ENCODE data around the gene ACOT7. TPM values are rescaled to one million over a fixed set of nuclear protein-coding genes. Genes with fewer than 3 reads are reported as not detected.

ACOT7 gene
- total and polyA plus RNA-seq, 2 of the 13 experiments (the other 11 are each of a cell fraction or from before 2014, with no cell fraction given) = 33.0 to 55.8 TPM

GRCh38 chr1:6360117-6360496, 33.5 kb downstream of the ACOT7 start (continued):
- TF ChIP-seq ZHX1 (CRISPR knock-in tag; IDR thresholded peaks at IDR 0.05; ENCODE audit: low read depth) (no peak), SMARCC2 (IDR thresholded peaks at IDR 0.05) (no peak), NCOA2 (CRISPR knock-in tag; IDR thresholded peaks at IDR 0.05) (no peak), DRAP1 (CRISPR knock-in tag; IDR thresholded peaks at IDR 0.05) (no peak), HOMEZ (CRISPR knock-in tag; IDR thresholded peaks at IDR 0.05; ENCODE audit: low read depth) (no peak), RARG (CRISPR knock-in tag; IDR thresholded peaks at IDR 0.05; ENCODE audit: low read depth) (no peak), MNT (IDR thresholded peaks at IDR 0.05) (no peak), ZNF776 (CRISPR knock-in tag; IDR thresholded peaks at IDR 0.05) (no peak), SRSF4 (IDR thresholded peaks at IDR 0.05; ENCODE audit: low read depth, low read length, poor library complexity, severe bottlenecking) (no peak), PCBP2 (optimal IDR thresholded peaks at IDR 0.05; ENCODE audit: low read depth, low read length, poor library complexity, severe bottlenecking) (no peak), ZSCAN25 (CRISPR knock-in tag; IDR thresholded peaks at IDR 0.05) (no peak), CSRNP2 (CRISPR knock-in tag; conservative IDR thresholded peaks at IDR 0.05; ENCODE audit: low read depth) (no peak), ZNF17 (CRISPR knock-in tag; IDR thresholded peaks at IDR 0.05) (0 out of 2 replicates have a peak, but pooled peaks have one; percentile 37), CHCHD3 (CRISPR knock-in tag; IDR thresholded peaks at IDR 0.05) (no peak)

Measured in HepG2 (cell line).